Aorta (tissue), 5 donors: ENCODE measurements around the gene B3GALNT1. TPM values are rescaled to one million over a fixed set of nuclear protein-coding genes. Genes with fewer than 3 reads are reported as not detected.

Experiments
- ATAC-seq: fragments of 200-7000 bp; cut with Tn5 transposase; one replicate; pipeline ENCODE4 v1.9.1; 2022; ENCODE audit warnings: moderate library complexity; ENCODE audit not compliant: low FRiP score
- DNase-seq, 2 donors: peaks; one replicate each; pipeline ENCODE4 v3.0.0-alpha.2; 2020
- H3K27ac ChIP-seq, 2 donors: one replicate each; pipeline ENCODE4 v1.5.1; 2013; ENCODE audit warnings: low read length in 2 of 2, mild to moderate bottlenecking in 2 of 2, moderate library complexity in 2 of 2, control low read depth in 1 of 2, inconsistent platforms in 1 of 2, low read depth in 1 of 2
- H3K27me3 ChIP-seq, 2 donors: one replicate each; pipeline ENCODE4 v1.6.1; 2013; ENCODE audit warnings: control low read depth in 1 of 2, low read length in 1 of 2, mild to moderate bottlenecking in 1 of 2, moderate library complexity in 1 of 2; ENCODE audit not compliant: insufficient read depth in 2 of 2, control insufficient read depth in 1 of 2
- H3K36me3 ChIP-seq, 2 donors: one replicate each; pipeline ENCODE4 v1.6.1; 2013; ENCODE audit warnings: control low read depth in 1 of 2, low read length in 1 of 2, mild to moderate bottlenecking in 1 of 2; ENCODE audit not compliant: insufficient read depth in 2 of 2, control insufficient read depth in 1 of 2
- H3K4me1 ChIP-seq, 2 donors: one replicate each; pipeline ENCODE4 v1.6.1; 2013; ENCODE audit warnings: low read length in 2 of 2, control low read depth in 1 of 2, mild to moderate bottlenecking in 1 of 2, moderate library complexity in 1 of 2; ENCODE audit not compliant: insufficient read depth in 2 of 2, control insufficient read depth in 1 of 2
- H3K4me3 ChIP-seq, 2 donors: one replicate each; pipeline ENCODE4 v1.5.1; 2013; ENCODE audit warnings: low read length in 2 of 2, control low read depth in 1 of 2, mild to moderate bottlenecking in 1 of 2
- H3K9me3 ChIP-seq: one replicate; pipeline ENCODE4 v1.6.1; 2013; ENCODE audit warnings: mild to moderate bottlenecking, low read length; ENCODE audit not compliant: control insufficient read depth
- WGBS, 2 donors: extraction: QIAGEN DNeasy Blood & Tissue Kit; methylation state at CpG; one replicate each; pipeline ENCODE4 v1.1.7; 2013; 5-methylcytosine and 5-hydroxymethylcytosine counted together
- intact Hi-C, 2 donors: fragments of 100-400 bp; cut with DNase I; formaldehyde crosslinking; loops; one replicate each; pipeline versions ENCODE4 v1.14.2 to v1.15.0; 2022
- polyA plus RNA-seq, 2 donors: library from polyadenylated mRNA; stranded (reverse); fragments of 200-250 nt; gene quantifications; one replicate each; pipeline ENCODE4 v1.2.3, GENCODE V29; 2013
- total RNA-seq, 2 donors: library from RNA; stranded (reverse); fragmentation: NEBNext Ultra II Directional; extraction: Animal tissue kit (Norgen Biotek cat#: 25700); gene quantifications; one replicate each; pipeline ENCODE4 v1.2.1, GENCODE V29; 2021
- donor health status: healthy with polysubstance abuse.
- donor health status: Bipolar disorder and iron deficiency.
- donor health status: DM: no; HTN: no; CAD: no.
- donor health status: DM: no; HTN: no; CAD: no.
- donor health status: DM: yes; HTN: yes; CAD: no.

Gene B3GALNT1
- total and polyA plus RNA-seq, 4 donors = 8.8 to 19.2 (median 13.3) TPM

- Histone ChIP-seq H3K4me3 (no peak overlapping the region), H3K4me1 (peaks cover 0 to 8% of the 10 kb centered on the region in 2 donors), H3K36me3 (no peaks in the 10 kb centered on the region), H3K27me3 (no peaks in the 10 kb centered on the region), H3K27ac (peak overlapping the region in 1 of 2 donors; percentile 41), H3K9me3 (no peaks in the 10 kb centered on the region)
- intact Hi-C loops = no loop called here
- DNase-seq = no peak
- ATAC-seq = no peak
- WGBS, 2 donors = 71 to 79% methylated on average over 9 of the region's 9 CpGs
Measured at GRCh38 chr3:161070252-161070930, 34.8 kb downstream of the B3GALNT1 start.

GRCh38 chr3:161069511-161070251, 35.5 kb downstream of the B3GALNT1 start:
- Histone ChIP-seq H3K4me1 (peaks cover 0 to 8% of the 10 kb centered on the region in 2 donors), H3K9me3 (no peaks in the 10 kb centered on the region), H3K36me3 (no peaks in the 10 kb centered on the region), H3K27me3 (no peaks in the 10 kb centered on the region), H3K4me3 (no peak overlapping the region), H3K27ac (peak overlapping the region in 1 of 2 donors; percentile 50)
- intact Hi-C loops = loop anchor here in 1 of 2 donors (5.0 to 10.0 kb wide), 2 partner anchors 115 to 153 kb away; partner anchors contain the start of gene NMD3
- ATAC-seq = peak; percentile 83
- DNase-seq = peak in 1 of 2 donors; percentile 51
- 16 to 21% methylated on average over 5 of the region's 5 CpGs for WGBS, 2 donors

GRCh38 chr3:161067335-161067734, 37.8 kb downstream of the B3GALNT1 start:
- H3K36me3 ChIP-seq = no peaks in the 10 kb centered on the region
- no peak overlapping the region for H3K4me3 ChIP-seq
- H3K9me3 ChIP-seq = no peaks in the 10 kb centered on the region
- intact Hi-C loops = loop anchor here in 1 of 2 donors (5.0 to 10.0 kb wide), 2 partner anchors 113 to 155 kb away; partner anchors contain the start of gene NMD3
- H3K4me1 ChIP-seq = peaks cover 0 to 8% of the 10 kb centered on the region in 2 donors
- no peak for ATAC-seq
- H3K27me3 ChIP-seq = no peaks in the 10 kb centered on the region
- WGBS, 2 donors = 6 to 14% methylated on average over 1 of the region's 1 CpG
- no peak for DNase-seq
- H3K27ac ChIP-seq = no peak overlapping the region

- Histone ChIP-seq H3K4me3 (no peak overlapping the region), H3K9me3 (no peaks in the 10 kb centered on the region), H3K27me3 (no peaks in the 10 kb centered on the region), H3K4me1 (peaks cover 0 to 8% of the 10 kb centered on the region in 2 donors), H3K27ac (no peak overlapping the region), H3K36me3 (no peaks in the 10 kb centered on the region)
- no peak for DNase-seq
- no peak for ATAC-seq
- intact Hi-C loops = loop anchor here in 1 of 2 donors (5.0 to 10.0 kb wide), 2 partner anchors 112 to 155 kb away; partner anchors contain the start of gene NMD3
- WGBS, 2 donors = 87% methylated on average over 3 of the region's 3 CpGs
Measured at GRCh38 chr3:161066930-161067329, 38.2 kb downstream of the B3GALNT1 start.

GRCh38 chr3:161064413-161064812, 40.7 kb downstream of the B3GALNT1 start:
- H3K36me3 ChIP-seq = no peaks in the 10 kb centered on the region
- no peaks in the 10 kb centered on the region for H3K27me3 ChIP-seq
- DNase-seq = no peak
- 93 to 94% methylated on average over 5 of the region's 5 CpGs for WGBS, 2 donors
- H3K4me1 ChIP-seq = peaks cover 0 to 5% of the 10 kb centered on the region in 2 donors
- H3K4me3 ChIP-seq = no peak overlapping the region
- no peak for ATAC-seq
- no peak overlapping the region for H3K27ac ChIP-seq
- no peaks in the 10 kb centered on the region for H3K9me3 ChIP-seq
- intact Hi-C loops = loop anchor here in 1 of 2 donors (10.0 kb wide), 1 partner anchor 110 kb away; no protein-coding TSS in a partner anchor

GRCh38 chr3:161054860-161055604, 50.1 kb downstream of the B3GALNT1 start:
- 87 to 88% methylated on average over 5 of the region's 5 CpGs for WGBS, 2 donors
- intact Hi-C loops = no loop called here
- H3K27ac ChIP-seq = no peak overlapping the region

GRCh38 chr3:161051856-161052255, 53.3 kb downstream of the B3GALNT1 start:
- intact Hi-C loops = no loop called here
- Histone ChIP-seq H3K9me3 (no peaks in the 10 kb centered on the region), H3K36me3 (no peaks in the 10 kb centered on the region), H3K4me3 (no peak overlapping the region), H3K4me1 (no peaks in the 10 kb centered on the region), H3K27ac (no peak overlapping the region), H3K27me3 (no peaks in the 10 kb centered on the region)
- no peak for ATAC-seq
- WGBS, 2 donors = 91 to 93% methylated on average over 6 of the region's 6 CpGs
- DNase-seq = no peak

More at GRCh38 chr3:161054860-161055604, 50.1 kb downstream of the B3GALNT1 start:
- DNase-seq (no peak), ATAC-seq (no peak)
- H3K9me3 ChIP-seq = no peaks in the 10 kb centered on the region
- no peaks in the 10 kb centered on the region for H3K36me3 ChIP-seq
- H3K27me3 ChIP-seq = no peaks in the 10 kb centered on the region
- no peak overlapping the region for H3K4me3 ChIP-seq
- no peaks in the 10 kb centered on the region for H3K4me1 ChIP-seq

- no peaks in the 10 kb centered on the region for H3K9me3 ChIP-seq
- no peaks in the 10 kb centered on the region for H3K36me3 ChIP-seq
- 96 to 97% methylated on average over 3 of the region's 3 CpGs for WGBS, 2 donors
- no peaks in the 10 kb centered on the region for H3K4me1 ChIP-seq
- H3K27ac ChIP-seq = no peak overlapping the region
- no peak for DNase-seq
- no peaks in the 10 kb centered on the region for H3K27me3 ChIP-seq
- intact Hi-C loops = no loop called here
- H3K4me3 ChIP-seq = no peak overlapping the region
- no peak for ATAC-seq
Measured at GRCh38 chr3:161050935-161051334, 54.2 kb downstream of the B3GALNT1 start.
